Lung (tissue), 12 donors: ENCODE data around the gene ANTXR2. TPM values are rescaled to one million over a fixed set of nuclear protein-coding genes. Genes with fewer than 3 reads are reported as not detected.

Source experiments
- ATAC-seq: fragments of 200-7000 bp; cut with Tn5 transposase; one replicate; pipeline ENCODE4 v1.9.1; 2020; ENCODE audit warnings: moderate number of reproducible peaks; ENCODE audit not compliant: insufficient read depth, low FRiP score
- DNase-seq, 3 donors: peaks; one replicate each; pipeline ENCODE4 v3.0.0-alpha.2; 2013 to 2017
- H3K27ac ChIP-seq, 2 donors: one replicate each; pipeline ENCODE4 v1.5.1; 2013; ENCODE audit warnings: mild to moderate bottlenecking in 2 of 2, moderate library complexity in 2 of 2, control low read depth in 1 of 2, inconsistent platforms in 1 of 2, low read depth in 1 of 2, low read length in 1 of 2
- H3K27me3 ChIP-seq, 3 donors: one replicate each; pipeline ENCODE4 v1.5.1; 2013; ENCODE audit warnings: low read length in 2 of 3; ENCODE audit not compliant: control insufficient read depth in 3 of 3, insufficient read depth in 3 of 3
- H3K36me3 ChIP-seq, 4 donors: one replicate each; pipeline ENCODE4 v1.5.1; 2013; ENCODE audit warnings: low read length in 4 of 4, mild to moderate bottlenecking in 1 of 4, moderate library complexity in 1 of 4; ENCODE audit not compliant: control insufficient read depth in 4 of 4, insufficient read depth in 4 of 4
- H3K4me1 ChIP-seq, 5 donors: one replicate each; pipeline ENCODE4 v1.5.1; 2013; ENCODE audit warnings: low read length in 5 of 5, mild to moderate bottlenecking in 2 of 5, moderate library complexity in 1 of 5; ENCODE audit not compliant: control insufficient read depth in 5 of 5, insufficient read depth in 5 of 5
- H3K4me3 ChIP-seq: one replicate; pipeline ENCODE4 v1.5.1; 2013; ENCODE audit warnings: mild to moderate bottlenecking, control low read depth, moderate library complexity
- H3K9ac ChIP-seq, 2 donors: one replicate each; pipeline ENCODE4 v1.5.1; 2013; ENCODE audit warnings: low read length in 2 of 2, control low read depth in 1 of 2; ENCODE audit not compliant: insufficient read depth in 1 of 2
- H3K9me3 ChIP-seq, 4 donors: one replicate each; pipeline ENCODE4 v1.5.1; 2013; ENCODE audit warnings: low read length in 3 of 4, mild to moderate bottlenecking in 1 of 4, moderate library complexity in 1 of 4; ENCODE audit not compliant: control insufficient read depth in 4 of 4, insufficient read depth in 3 of 4
- WGBS, 2 donors: extraction: QIAGEN DNeasy Blood & Tissue Kit; methylation state at CpG; one replicate each; pipeline ENCODE4 v1.1.7; 2013; 5-methylcytosine and 5-hydroxymethylcytosine counted together
- polyA plus RNA-seq, 2 donors: library from polyadenylated mRNA; stranded (reverse); fragments of 200-250 nt; gene quantifications; one replicate each; pipeline ENCODE4 v1.2.1, GENCODE V29; 2013
- total RNA-seq, 2 donors: library from RNA; depleted of rRNA in 1 of 2; stranded (reverse); fragments of >200 nt in 1 of 2; gene quantifications; one replicate each; pipeline ENCODE4 v1.2.1, GENCODE V29; 2014 to 2021
- TF ChIP-seq, protein P1 (sequence below): IDR thresholded peaks from 2 replicates; pipeline ENCODE4 v1.5.1; 2012; ENCODE audit warnings: mild to moderate bottlenecking; ENCODE audit errors: control extremely low read depth, extremely low read depth
- donor health status: control.
- donor health status: control.
- donor health status: Bipolar disorder and iron deficiency.
- donor health status: healthy.
- donor health status: DM: yes; HTN: yes; CAD: no.

ANTXR2 gene
- total and polyA plus RNA-seq, 4 donors, result 4.8 to 47.2 (median 28.6) TPM

DNA sequence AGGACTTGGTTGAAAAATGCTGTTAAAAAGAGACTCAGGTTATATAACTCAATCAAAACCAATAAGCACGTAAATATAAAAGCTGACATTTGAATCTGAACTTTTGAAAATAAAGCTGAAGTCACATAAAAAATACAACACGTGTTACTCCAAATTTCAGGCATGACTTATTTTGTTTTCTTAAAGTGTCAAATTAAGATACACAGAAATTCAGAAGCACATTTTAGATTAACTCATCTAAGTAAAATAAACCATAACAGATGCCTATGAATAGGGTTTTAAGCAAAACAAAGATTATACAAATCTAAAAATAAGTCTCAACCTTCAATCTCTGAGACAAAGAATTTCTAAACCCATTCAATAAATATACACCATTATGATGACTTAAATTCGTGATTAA lies 124.8 kb downstream of the ANTXR2 start:
- Histone ChIP-seq H3K36me3 (peaks cover 0 to 2% (median 0%) of the 10 kb centered on the region in 4 donors), H3K4me3 (no peak overlapping the region), H3K9ac (no peak overlapping the region), H3K4me1 (no peaks in the 10 kb centered on the region), H3K27ac (no peak overlapping the region), H3K9me3 (no peaks in the 10 kb centered on the region), H3K27me3 (no peaks in the 10 kb centered on the region)
- WGBS, 2 donors, result 74 to 87% methylated on average over 3 of the region's 3 CpGs
- ATAC-seq, result no peak
- DNase-seq, result no peak
- TF ChIP-seq, protein P1, sequence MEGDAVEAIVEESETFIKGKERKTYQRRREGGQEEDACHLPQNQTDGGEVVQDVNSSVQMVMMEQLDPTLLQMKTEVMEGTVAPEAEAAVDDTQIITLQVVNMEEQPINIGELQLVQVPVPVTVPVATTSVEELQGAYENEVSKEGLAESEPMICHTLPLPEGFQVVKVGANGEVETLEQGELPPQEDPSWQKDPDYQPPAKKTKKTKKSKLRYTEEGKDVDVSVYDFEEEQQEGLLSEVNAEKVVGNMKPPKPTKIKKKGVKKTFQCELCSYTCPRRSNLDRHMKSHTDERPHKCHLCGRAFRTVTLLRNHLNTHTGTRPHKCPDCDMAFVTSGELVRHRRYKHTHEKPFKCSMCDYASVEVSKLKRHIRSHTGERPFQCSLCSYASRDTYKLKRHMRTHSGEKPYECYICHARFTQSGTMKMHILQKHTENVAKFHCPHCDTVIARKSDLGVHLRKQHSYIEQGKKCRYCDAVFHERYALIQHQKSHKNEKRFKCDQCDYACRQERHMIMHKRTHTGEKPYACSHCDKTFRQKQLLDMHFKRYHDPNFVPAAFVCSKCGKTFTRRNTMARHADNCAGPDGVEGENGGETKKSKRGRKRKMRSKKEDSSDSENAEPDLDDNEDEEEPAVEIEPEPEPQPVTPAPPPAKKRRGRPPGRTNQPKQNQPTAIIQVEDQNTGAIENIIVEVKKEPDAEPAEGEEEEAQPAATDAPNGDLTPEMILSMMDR, result no peak

- Histone ChIP-seq H3K27me3 (no peaks in the 10 kb centered on the region), H3K4me3 (no peak overlapping the region), H3K4me1 (no peaks in the 10 kb centered on the region), H3K36me3 (peaks cover 0 to 2% (median 0%) of the 10 kb centered on the region in 4 donors), H3K27ac (no peak overlapping the region), H3K9me3 (no peaks in the 10 kb centered on the region), H3K9ac (no peak overlapping the region)
- ATAC-seq (no peak), DNase-seq (no peak)
- TF ChIP-seq, protein P1, result no peak
- 98 to 100% methylated on average over 1 of the region's 1 CpG for WGBS, 2 donors
These were observed 125.6 kb downstream of the ANTXR2 start for GRCh38 chr4:79947386-79947785.

GRCh38 chr4:79935274-79935673 lies 137.8 kb downstream of the ANTXR2 start:
- ATAC-seq, result no peak
- no peaks in the 10 kb centered on the region for H3K27me3 ChIP-seq
- peaks cover 0 to 2% (median 0%) of the 10 kb centered on the region in 5 donors for H3K4me1 ChIP-seq
- H3K9ac ChIP-seq, result no peak overlapping the region
- no peak overlapping the region for H3K4me3 ChIP-seq
- no peaks in the 10 kb centered on the region for H3K36me3 ChIP-seq
- H3K27ac ChIP-seq, result no peak overlapping the region
- H3K9me3 ChIP-seq, result no peaks in the 10 kb centered on the region
- TF ChIP-seq, protein P1, result no peak
- WGBS, 2 donors, result 90% methylated on average over 1 of the region's 1 CpG
- no peak for DNase-seq

GRCh38 chr4:79934660-79935059 lies 138.4 kb downstream of the ANTXR2 start:
- Histone ChIP-seq H3K27ac (no peak overlapping the region), H3K4me3 (no peak overlapping the region), H3K27me3 (no peaks in the 10 kb centered on the region), H3K36me3 (no peaks in the 10 kb centered on the region), H3K9me3 (no peaks in the 10 kb centered on the region), H3K9ac (no peak overlapping the region), H3K4me1 (peaks cover 0 to 2% (median 0%) of the 10 kb centered on the region in 5 donors)
- WGBS, 2 donors, result 99% methylated on average over 2 of the region's 2 CpGs
- ATAC-seq (no peak), DNase-seq (no peak)
- TF ChIP-seq, protein P1, result no peak
